Measurements from ENCODE around the gene CREB3.

DNA sequence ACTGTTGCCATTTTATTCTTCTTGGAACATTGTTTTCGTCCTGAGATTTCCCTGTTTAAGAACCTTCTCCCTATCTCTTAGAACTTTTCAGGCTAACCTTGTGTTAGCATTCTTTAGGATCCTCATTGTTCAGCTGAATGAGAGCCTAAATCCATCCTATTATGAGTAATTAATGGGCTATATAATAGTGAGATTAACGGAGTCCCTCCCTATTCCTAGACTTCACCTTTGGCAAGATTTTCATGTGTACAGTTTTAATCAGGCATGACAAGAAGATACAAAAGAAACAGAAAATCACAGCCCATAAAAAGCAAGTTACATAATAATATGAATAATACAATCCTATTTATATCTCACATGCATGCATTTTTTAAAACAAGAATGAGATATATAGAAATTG, 30.7 kb downstream of the CREB3 start:
- TF ChIP-seq, protein P1, sequence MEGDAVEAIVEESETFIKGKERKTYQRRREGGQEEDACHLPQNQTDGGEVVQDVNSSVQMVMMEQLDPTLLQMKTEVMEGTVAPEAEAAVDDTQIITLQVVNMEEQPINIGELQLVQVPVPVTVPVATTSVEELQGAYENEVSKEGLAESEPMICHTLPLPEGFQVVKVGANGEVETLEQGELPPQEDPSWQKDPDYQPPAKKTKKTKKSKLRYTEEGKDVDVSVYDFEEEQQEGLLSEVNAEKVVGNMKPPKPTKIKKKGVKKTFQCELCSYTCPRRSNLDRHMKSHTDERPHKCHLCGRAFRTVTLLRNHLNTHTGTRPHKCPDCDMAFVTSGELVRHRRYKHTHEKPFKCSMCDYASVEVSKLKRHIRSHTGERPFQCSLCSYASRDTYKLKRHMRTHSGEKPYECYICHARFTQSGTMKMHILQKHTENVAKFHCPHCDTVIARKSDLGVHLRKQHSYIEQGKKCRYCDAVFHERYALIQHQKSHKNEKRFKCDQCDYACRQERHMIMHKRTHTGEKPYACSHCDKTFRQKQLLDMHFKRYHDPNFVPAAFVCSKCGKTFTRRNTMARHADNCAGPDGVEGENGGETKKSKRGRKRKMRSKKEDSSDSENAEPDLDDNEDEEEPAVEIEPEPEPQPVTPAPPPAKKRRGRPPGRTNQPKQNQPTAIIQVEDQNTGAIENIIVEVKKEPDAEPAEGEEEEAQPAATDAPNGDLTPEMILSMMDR (IDR thresholded peaks at IDR 0.05; ENCODE audit: low read depth, low read length): no peak
- TF ChIP-seq MAX (IDR thresholded peaks at IDR 0.05; ENCODE audit: low read depth, low read length): no peak
